Measurements from ENCODE around the gene GH1. TPM values are rescaled to one million over a fixed set of nuclear protein-coding genes. Genes with fewer than 3 reads are reported as not detected.
"Not testable (repeated sequence)": the region's sequence is repeated elsewhere in the genome, so short reads cannot be mapped to it uniquely, and the experiment has no call there.

Gene GH1
- total RNA-seq (not detected in 2 replicates), polyA plus RNA-seq (not detected in 2 replicates)

GRCh38 chr17:63918789-63919305, at the start of gene GH1:
Gene GH1, minus strand, starts transcription at chr17:63918839. Its CDS starts 63 bp downstream, at chr17:63918776.
- H3K27me3 ChIP-seq; H3K9me2 ChIP-seq (replicated peaks; ENCODE audit: insufficient read depth); H3K36me3 ChIP-seq (replicated peaks; ENCODE audit: insufficient read depth, low read depth); H4K20me1 ChIP-seq (ENCODE audit: insufficient read depth, poor library complexity, severe bottlenecking); H3K4me2 ChIP-seq; H3K79me2 ChIP-seq; DNase-seq (ENCODE audit: low spot score); H3K4me3 ChIP-seq; H3K27ac ChIP-seq; H2AFZ ChIP-seq; H3K4me1 ChIP-seq (ENCODE audit: insufficient read depth); H3K9me3 ChIP-seq (ENCODE audit: low read depth): not testable (repeated sequence)
- WGBS (ENCODE audit: low lambda C conversion rate, missing lambda C conversion rate) = 41% methylated on average over 10 of the region's 10 CpGs

- Histone ChIP-seq H3K4me3 (no peak overlapping the region), H3K9me3 (ENCODE audit: low read depth) (no peaks in the 10 kb centered on the region), H3K36me3 (replicated peaks; ENCODE audit: insufficient read depth, low read depth) (no peaks in the 10 kb centered on the region), H3K27me3 (no peaks in the 10 kb centered on the region), H3K27ac (no peak overlapping the region), H3K4me1 (ENCODE audit: insufficient read depth) (no peaks in the 10 kb centered on the region), H4K20me1 (ENCODE audit: insufficient read depth, poor library complexity, severe bottlenecking) (no peaks in the 10 kb centered on the region), H3K79me2 (no peaks in the 10 kb centered on the region), H3K4me2 (no peak overlapping the region), H3K9me2 (replicated peaks; ENCODE audit: insufficient read depth) (no peaks in the 10 kb centered on the region), H2AFZ (no peak overlapping the region)
- TF ChIP-seq EZH2 (IDR thresholded peaks at IDR 0.05; ENCODE audit: borderline replicate concordance) = no peak
- TF ChIP-seq CTCF (IDR thresholded peaks at IDR 0.05; ENCODE audit: poor library complexity) = no peak
- no peak for TF ChIP-seq EZH2phosphoT487 (IDR thresholded peaks at IDR 0.05; ENCODE audit: low read depth, severe bottlenecking, unreplicated experiment)
- 96% methylated on average over 19 of the region's 19 CpGs for WGBS (ENCODE audit: low lambda C conversion rate, missing lambda C conversion rate)
- DNase-seq (ENCODE audit: low spot score) = no peak
These were observed 49.3 kb upstream of the GH1 start for GRCh38 chr17:63967953-63968352.

GRCh38 chr17:63966646-63967264, 48.1 kb upstream of the GH1 start:
- 91% methylated on average over 11 of the region's 11 CpGs for WGBS (ENCODE audit: low lambda C conversion rate, missing lambda C conversion rate)
- Histone ChIP-seq H4K20me1 (ENCODE audit: insufficient read depth, poor library complexity, severe bottlenecking) (no peaks in the 10 kb centered on the region), H3K4me2 (no peak overlapping the region), H3K9me3 (ENCODE audit: low read depth) (no peaks in the 10 kb centered on the region), H3K27me3 (no peaks in the 10 kb centered on the region), H3K27ac (no peak overlapping the region), H3K36me3 (replicated peaks; ENCODE audit: insufficient read depth, low read depth) (no peaks in the 10 kb centered on the region), H3K79me2 (no peaks in the 10 kb centered on the region), H3K4me3 (no peak overlapping the region), H3K9me2 (replicated peaks; ENCODE audit: insufficient read depth) (no peaks in the 10 kb centered on the region), H2AFZ (no peak overlapping the region), H3K4me1 (ENCODE audit: insufficient read depth) (no peaks in the 10 kb centered on the region)
- TF ChIP-seq EZH2 (IDR thresholded peaks at IDR 0.05; ENCODE audit: borderline replicate concordance) (no peak), CTCF (IDR thresholded peaks at IDR 0.05; ENCODE audit: poor library complexity) (no peak), EZH2phosphoT487 (IDR thresholded peaks at IDR 0.05; ENCODE audit: low read depth, severe bottlenecking, unreplicated experiment) (no peak)
- DNase-seq (ENCODE audit: low spot score) = no peak

- H3K4me1 ChIP-seq (ENCODE audit: insufficient read depth) = no peaks in the 10 kb centered on the region
- no peak overlapping the region for H3K4me3 ChIP-seq
- H3K27me3 ChIP-seq = peaks cover 3% of the 10 kb centered on the region
- TF ChIP-seq EZH2 (IDR thresholded peaks at IDR 0.05; ENCODE audit: borderline replicate concordance) (no peak), EZH2phosphoT487 (IDR thresholded peaks at IDR 0.05; ENCODE audit: low read depth, severe bottlenecking, unreplicated experiment) (no peak), CTCF (IDR thresholded peaks at IDR 0.05; ENCODE audit: poor library complexity) (no peak)
- no peak overlapping the region for H2AFZ ChIP-seq
- H3K27ac ChIP-seq = no peak overlapping the region
- WGBS (ENCODE audit: low lambda C conversion rate, missing lambda C conversion rate) = 98% methylated on average over 4 of the region's 4 CpGs
- H3K9me2 ChIP-seq (replicated peaks; ENCODE audit: insufficient read depth) = no peaks in the 10 kb centered on the region
- no peaks in the 10 kb centered on the region for H3K9me3 ChIP-seq (ENCODE audit: low read depth)
- H3K4me2 ChIP-seq = no peak overlapping the region
- H3K36me3 ChIP-seq (replicated peaks; ENCODE audit: insufficient read depth, low read depth) = no peaks in the 10 kb centered on the region
- H4K20me1 ChIP-seq (ENCODE audit: insufficient read depth, poor library complexity, severe bottlenecking) = no peaks in the 10 kb centered on the region
- no peak for DNase-seq (ENCODE audit: low spot score)
- H3K79me2 ChIP-seq = no peaks in the 10 kb centered on the region
These were observed 44.5 kb upstream of the GH1 start for GRCh38 chr17:63963123-63963522.
